ENCODE data around the gene HMCES.

HMCES gene

DNA sequence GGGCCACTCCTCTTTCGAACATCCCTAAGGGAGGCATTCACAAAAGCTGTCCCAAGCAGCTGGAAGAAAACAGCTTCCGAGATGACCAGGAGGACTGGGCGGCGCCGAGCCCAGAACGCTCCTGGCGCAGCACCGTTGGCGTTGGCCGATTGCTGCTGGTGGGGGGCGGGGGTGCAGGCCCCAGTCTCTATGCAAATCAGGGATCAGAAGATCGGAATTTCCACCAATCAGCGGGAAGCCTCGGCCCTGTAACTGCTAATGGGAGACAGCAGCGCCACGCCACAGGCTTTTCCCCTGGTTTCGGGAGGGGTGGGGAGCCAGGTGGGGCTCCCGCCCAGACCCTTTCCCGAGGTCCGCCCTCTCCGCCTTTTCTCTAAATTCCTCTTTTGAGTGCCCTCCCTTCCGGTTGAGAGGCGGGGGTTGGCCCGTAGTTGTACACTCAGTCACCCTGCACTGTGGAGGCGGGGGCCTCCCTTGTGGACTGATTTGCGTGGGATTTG, 27.0 kb downstream of the HMCES start:
- DNase-seq = peak; percentile 98

DNA sequence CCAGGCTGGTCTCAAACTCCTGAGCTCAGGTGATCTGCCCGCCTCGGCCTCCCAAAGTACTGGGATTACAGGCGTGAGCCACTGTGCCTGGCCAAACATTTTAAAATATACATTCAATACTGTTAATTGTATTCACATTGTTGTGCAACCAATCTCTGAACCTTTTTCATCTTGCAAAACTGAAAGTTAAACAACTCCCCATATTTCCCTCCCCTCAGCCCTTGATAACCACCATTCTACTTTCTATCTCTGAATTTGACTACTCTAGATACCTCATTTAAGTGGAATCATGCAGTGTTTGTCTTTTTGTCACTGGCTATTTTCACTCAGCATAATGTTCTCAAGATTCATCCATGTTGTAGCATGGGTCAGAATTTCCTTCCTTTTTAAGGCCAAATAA, 30.0 kb downstream of the HMCES start:
- DNase-seq = no peak

DNA sequence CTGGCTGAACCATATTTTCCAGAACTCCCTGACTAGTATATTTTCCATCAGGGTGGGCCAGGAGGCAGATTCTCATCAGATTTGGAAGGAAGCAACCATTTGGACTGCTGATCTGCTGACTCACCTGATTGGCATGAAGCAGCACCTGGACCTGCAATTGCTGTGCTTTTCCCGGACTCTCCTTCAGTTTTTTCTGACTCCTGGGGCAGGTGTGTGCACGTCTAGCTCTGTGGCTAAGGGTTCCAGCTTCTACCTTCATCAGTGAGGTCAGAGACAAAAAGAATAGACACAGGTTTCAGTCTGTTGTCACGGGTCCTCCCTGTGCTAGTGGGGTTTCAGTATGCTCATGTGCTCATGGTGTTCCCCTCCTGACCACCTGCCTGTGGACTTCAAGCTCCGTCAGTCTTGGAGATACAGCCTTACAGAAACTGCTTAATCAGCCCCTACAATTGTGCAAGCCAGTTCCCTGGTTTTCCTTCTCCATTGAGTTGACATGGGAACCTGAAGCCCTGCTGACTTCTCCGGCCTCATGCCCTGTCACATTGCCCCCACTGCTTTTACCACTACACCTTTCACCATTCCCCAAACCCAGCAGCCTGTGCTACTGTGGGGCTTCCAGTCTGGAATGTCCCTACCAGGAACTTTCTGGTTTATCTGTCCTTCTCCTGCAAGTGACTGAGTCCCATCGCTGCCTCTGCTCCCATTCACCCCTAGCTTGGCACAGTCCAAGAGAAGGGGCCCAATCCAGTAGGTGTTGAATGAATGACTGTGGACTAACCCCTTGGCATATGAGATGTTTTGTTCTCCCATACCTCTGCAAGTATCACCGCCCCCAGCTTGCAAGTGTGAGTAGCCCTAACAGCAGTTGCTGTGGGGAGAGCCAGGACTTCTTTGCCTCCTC, 31.7 kb downstream of the HMCES start:
- DNase-seq = no peak

DNA sequence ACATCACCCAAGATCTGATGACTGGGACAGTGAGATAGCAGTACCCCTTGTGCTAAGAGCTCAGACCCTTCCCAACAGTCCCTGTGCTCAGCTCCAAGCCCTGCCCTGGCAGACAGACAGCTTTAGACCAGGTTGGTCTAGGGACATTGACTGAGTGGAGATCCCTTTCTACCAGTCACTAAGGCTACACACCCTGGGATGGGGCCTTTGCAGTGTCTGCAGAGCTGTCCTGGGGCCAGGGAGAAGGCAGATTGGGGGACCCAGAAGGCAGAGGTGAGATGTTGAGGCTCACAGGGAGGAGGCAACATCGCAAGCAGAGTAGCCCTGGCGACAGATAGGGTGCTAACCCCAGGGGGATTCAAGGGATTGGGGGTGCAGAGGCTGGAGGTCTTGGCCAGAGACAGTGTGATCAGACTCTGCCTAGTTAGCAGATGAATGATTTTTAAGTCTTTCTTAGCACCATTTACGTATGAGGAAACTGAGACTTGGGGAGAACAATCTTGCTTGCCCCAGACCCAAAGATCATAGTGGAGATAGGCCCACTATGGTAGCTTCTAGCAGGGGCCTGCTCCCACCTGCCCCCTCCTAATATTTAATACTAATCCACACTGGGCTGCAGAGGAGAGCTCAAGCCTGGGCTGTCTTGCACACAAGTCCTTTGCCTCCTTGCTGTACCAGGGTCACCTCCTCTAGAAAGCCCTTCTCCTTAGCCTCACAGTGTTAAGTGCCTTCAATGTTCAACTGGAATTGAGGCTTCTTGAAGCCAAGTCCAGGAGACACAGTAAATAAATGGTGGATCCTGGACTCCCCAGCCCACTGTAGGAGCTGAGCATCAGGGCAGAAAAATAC, 32.6 kb downstream of the HMCES start:
- no peak for DNase-seq

DNA sequence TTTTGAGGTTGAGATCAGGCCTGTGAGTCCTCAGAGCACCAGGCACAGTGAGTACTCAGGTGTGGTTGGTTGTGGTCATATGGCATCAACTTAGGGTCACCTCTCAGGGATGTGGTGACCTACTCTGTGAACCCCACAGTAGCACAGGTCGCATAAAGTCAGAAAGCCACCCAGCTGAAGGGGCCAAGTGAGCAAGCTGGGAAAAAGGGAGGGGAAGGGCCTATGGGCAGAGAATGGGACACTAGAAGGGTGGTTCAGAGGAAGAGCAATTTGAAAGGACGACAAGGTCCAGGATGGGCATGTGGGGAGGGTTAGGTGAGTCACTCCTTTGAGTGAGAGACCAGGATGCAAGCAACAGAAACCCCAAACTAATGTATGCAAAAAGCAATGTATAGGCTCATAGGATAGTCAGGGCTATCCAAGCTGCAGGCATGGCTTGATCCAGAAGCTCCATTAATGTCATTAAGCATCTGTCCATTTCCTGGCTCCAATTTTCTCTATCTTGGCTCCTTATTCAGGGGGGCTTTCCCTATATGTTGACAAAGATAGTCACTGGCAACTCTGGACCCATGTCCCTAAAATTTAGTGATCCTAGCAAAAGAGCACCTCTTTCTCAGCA, 33.5 kb downstream of the HMCES start:
- DNase-seq = no peak

DNA sequence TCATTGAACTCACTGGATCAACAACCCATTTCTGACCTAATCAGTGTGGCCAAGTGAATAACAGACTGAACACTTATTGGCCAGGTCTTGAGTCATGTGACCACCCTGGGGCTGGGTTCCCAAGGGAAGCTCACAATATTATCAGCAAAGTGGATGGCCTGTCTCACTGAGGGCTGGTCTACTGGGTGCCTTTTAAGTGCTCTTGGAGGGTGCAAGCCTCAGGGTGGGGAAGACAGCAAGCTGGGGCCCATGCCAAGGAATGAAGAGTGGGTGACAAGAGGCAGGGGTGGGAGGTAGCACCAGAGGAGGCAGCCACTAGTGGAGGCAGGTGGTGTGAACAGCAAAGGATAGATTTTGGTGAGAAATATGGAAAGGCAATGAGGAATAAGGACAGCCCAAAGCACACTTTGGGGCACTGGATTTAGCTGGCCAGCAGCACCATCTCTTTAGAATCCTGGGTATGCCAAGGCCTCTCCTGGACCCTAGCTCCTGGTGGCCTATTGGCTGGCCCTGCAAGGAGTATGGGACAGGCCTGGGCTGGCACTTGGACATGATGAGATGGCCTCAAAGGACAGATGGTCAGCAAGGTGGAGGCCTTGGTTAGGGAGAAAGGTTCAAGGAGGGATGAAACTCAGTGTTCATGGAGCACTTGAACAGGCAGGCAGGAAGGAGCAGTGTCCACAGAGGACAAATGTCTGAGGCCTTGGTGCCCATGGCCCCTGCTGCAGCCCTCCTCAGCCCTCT, 34.2 kb downstream of the HMCES start:
- DNase-seq = no peak

DNA sequence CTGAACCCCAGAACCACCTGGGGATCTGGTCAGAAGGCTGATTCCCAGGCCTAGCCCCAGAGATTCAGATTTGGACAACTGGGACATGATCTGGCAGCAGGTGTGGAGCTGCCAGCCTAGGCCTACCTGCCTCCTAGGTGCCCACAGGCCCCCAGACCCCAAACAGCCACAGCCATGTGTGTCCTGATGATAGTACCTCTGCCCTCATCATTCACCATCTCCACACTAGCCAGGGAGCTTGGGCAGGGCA, 34.7 kb downstream of the HMCES start:
- no peak for DNase-seq

DNA sequence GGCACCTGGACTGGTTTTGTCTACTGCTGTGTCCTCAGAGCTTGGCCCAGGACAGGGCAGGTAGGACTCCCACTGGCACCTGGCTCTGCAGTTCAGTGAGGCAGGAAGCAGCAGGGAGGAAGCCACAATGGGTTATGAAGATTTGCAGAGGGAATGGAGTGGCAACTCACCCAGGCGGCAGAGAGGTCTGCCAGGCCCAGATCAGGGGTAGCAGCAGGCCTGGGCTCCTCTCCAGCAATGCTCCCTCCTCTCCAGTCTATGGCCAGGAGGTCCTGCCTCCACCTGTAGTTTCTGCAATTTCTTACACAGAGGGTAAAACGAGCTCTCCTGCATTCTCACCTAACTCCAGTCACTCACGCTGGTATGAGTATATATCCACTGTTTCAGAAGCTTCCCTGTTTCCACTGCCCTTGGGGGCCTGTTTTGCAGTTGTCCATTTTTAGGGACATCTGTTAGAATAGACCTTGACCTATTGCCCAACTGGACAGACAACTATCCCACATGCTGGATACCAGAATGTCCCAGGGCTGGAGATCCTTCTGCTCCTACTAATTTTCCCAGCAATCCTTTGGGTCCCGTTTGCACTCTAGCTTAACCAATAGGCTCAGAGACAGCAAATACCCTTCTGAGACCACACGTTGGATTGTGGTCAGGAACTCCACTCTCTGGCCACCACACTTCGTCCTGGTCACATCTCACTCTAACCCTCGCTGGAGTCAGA, 35.2 kb downstream of the HMCES start:
- no peak for DNase-seq

DNA sequence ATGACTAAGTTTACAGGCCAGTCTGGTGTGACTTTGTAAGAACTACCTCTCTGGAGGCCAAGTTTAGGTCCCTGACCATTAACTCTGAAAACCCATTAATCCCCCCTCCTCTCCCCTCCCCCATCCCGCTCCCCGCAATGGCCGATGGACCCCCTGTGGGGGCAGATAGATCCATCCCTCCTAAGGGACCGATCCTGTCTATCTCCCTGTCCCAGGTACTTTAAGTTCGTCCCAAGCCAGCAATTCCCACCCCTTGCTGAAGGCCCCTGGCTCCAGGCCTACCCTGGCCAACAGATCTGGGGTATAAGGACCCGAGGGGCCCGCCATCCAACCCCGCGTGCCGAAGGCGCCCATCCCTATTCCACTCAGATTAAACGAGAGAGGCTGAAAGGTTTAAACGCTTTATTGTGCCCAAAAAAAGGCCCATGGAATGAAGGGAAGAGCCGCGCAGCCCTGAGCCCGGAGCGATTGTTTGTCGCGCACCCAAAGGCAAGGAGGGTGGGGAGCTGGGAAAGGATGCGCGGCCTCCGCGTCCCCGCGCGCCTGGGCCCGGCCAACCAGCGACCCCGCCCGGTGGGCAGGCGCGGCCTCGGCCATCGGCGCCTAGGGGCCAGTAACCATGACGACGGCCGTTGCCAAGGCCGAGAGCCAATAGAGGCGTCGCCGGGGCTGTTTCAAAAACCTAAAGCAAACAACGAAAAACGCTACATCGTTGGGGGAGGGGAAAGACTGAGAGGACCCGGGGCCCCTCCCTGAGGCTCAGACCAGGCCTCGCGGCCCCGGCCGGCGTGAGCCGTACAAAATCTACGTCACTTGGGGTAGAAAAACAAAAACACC, 35.9 kb downstream of the HMCES start:
- peak; percentile 88 for DNase-seq

DNA sequence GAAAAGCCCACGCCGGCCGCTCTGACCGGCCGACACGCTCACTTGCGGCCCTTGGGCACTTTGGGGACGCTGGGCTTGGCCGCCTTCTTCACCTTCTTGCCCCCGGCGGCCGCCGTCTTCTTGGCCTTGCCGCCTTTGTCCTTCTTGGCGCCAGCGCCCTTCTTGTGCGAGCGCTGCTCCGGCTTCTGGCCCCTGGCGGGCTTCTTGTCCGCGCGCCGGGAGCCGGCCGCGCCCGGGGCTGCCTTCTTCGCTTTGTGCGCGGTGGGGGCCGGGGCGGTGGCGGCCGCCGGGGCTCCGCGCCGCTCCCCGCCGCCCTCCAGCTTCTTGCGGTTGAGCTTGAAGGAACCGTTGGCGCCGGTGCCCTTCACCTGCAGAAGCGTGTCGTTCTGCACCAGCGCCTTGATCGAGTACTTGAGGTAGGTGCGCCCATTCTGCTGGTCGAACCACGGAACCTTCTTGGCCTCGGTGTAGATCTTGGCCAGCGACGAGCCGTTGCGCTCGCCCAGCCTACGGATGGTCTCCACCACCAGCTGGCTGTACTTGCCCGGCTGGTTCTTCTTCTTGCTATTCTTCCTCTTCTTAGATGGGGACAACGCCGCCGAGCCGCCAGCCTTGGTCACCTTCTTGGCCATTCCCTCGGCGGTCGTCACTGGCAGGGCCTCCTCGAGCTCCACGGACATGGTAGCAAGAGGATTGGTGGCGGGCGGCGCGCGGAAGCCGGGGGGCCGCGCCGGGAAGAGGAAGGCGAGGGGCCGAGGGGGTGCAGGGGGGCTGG, 36.7 kb downstream of the HMCES start:
- DNase-seq = no peak

DNA sequence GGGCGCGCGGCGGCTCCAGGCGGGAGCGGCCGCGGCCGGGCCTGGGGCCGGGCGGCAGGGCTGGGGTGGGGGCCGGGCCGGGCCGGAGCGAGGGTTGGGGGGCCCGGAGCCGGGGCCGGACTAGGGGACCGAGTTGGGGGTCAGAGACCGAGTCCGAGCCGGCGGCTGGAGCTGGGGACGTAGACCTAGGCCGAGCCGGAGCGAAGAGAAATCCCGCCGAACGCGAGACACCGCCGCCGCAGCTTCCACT, 37.3 kb downstream of the HMCES start:
- DNase-seq = no peak

DNA sequence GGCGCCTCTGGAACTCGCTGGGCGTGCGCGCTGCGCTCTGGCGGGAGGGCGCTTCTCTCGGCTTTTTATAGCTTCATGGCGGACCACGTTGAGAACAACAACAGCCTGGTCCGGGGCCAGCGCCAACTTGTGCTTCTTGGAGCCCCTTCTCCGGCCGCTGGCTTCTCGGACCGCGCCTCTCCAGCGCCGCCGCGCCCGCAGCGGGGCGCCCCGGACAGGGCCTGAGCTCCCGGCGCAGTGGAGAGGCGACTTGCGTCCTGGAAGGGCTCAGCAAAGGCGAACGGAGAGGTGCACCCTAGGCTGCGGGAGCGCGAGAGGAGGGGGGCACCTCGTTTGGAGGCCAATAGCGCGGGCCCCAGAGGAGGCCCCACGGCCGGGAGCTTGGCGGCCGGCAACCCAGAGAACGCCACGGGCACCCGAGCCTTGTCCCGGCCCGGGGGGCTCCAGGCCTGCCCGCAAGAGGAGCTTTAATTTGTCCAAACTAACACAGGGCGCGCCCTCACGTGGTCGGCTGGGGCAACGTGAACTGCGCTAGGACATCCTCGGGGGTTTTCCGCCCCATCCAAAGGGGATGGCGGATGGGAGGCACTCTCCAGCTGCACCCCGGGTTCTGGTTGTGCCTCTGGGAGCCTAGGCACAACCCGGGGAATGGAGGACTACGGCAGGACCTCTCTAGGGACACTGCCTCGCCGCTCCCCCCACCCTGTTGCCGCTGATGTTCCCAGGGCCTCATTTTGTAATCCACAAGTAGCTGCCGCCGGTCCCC, 37.8 kb downstream of the HMCES start:
- no peak for DNase-seq

DNA sequence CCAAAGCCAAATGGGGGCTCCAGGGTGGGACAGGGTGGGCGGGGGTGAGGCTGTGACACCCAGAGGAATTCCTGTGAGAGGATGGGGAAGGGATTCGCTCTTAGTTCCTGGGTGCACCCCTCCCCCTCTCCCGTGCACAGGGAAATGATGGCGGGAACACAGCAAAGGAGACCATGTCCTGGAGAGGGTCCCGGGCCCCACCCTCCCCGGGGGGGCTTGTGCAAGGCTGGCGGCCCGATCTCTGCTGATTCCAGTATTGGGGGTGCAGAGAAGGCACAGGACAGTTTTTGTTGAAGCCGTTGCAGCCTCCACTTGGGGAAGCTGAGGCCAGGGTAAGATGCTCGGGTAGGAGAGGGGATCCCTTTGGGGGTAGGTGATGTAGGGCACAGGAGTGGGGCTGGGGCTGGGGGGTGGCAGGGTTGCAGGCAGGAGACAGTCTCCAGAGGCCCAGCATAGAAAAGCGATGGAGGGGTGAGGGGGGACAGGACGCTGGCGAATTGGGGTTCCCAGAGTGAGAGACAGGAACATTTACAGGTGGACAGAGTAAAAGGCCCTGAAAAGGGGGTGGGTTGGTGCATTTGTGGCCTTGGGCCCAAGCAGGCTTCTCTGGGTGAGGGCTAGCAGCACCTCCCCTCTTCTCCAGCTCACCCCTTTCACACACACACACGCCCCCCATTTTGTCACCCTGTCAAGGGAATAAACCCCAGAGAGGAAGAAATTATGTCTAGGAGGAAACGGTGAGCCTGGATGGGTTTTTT, 38.5 kb downstream of the HMCES start:
- DNase-seq = no peak

DNA sequence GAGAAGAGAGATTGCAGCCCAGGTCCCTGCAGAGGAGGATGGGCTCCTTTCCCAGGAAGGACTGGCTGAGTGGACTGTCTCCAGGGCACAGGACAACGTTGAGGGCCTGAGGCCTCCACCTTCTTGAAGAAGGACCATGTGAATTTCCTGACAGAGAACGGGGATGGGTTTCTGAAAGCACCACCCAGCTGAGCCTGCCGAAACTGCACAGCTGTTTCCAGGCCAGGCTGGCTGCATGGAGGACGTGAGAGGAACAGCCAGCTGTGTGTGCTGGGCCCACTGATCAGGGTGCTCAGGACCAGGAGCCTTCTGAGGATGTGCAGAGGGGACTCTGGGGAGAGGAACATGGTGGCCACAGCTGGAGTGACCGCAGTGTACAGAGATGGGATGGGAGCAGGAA, 39.2 kb downstream of the HMCES start:
- no peak for DNase-seq

DNA sequence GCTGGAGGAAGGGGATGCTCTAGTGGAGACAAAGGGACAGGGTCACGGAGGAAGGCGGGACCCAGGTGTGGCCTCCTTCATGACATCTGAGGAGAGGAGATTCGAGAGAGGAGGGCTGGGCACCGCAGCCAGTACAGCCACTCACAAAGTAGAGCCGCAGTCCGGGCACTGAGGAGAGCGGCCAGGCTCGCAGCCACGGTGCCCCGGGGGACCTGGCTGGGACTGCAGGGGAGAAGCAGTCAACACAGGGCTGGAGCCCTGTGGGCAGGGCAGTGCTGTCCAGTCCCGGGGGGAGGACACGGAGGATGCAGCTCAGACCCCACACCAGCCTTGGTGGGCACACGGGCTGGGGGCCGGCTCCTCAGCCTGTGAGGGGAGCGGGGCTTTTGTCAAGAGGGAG, 40.3 kb downstream of the HMCES start:
- no peak for DNase-seq

DNA sequence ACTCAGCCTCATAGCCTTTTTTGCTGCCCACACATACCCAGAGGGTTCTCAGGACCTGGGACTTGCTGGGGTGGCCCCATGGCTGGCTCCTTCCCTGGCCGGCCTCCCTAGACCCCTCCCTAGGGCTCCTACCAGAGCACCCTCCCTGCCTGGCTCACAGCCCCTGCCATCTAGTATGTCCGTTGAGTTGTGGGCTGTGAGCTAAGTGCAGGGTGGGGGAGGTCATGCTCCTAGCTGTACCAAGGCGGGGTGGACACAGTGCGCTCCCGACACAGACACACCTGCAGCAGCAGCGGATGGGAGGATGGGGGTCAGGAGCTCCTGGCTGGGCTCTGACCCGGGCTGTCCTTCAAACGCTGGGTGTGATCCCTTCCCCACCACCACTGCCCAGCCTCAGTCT, 41.6 kb downstream of the HMCES start:
- no peak for DNase-seq

DNA sequence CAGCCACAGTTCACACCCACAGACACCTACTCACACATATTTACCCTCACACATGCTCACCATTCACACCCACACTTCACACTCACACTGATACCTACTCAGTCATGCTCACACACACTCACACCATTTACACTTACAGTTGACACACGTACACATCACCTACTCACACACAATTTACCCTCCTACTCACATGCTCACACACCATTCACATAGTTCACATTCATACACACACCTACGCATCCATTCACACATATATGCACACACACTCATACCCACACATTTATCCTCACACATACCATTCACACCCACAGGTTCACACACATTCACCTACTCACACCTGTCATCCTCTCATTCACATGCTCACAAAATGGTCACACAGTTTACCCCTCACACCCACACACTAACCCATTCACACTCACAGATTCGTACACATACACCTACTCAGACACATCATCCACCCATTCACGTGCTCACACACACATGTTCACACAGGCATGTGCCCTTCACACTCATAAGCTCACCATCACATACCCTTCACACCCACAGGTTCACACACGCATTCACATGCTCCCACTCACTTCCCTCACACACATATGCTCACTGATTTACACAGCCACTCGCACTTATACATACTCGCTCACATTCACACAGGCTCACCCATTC, 42.3 kb downstream of the HMCES start:
- no peak for DNase-seq

DNA sequence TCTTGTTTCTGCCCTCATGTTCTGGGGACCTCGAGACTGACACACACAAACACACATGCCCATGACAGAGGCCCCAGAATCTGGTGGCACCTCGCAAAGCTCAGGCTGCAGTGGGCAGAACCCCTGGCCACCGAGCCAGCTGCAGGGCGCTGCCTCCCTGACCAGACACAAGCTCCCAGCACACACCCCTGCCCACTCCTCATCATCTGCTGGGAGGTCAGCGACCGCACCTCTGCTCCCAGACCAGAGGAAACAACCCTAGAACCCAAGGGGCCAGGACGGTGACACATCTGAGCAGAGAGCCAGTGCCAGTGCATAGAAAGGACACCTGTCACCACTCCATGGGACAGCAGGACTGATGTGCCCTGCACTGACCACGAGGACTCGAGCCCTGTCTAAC, 43.2 kb downstream of the HMCES start:
- no peak for DNase-seq

Measured in NCI-H1436 treated with DMSO at 0.1 percent for 48 hours (cell line).